Lung (tissue), 12 donors: ENCODE measurements around the gene CCL22. TPM values are rescaled to one million over a fixed set of nuclear protein-coding genes. Genes with fewer than 3 reads are reported as not detected.

Experiments used
- ATAC-seq: fragments of 200-7000 bp; cut with Tn5 transposase; one replicate; pipeline ENCODE4 v1.9.1; 2020; ENCODE audit warnings: moderate number of reproducible peaks; ENCODE audit not compliant: insufficient read depth, low FRiP score
- DNase-seq, 3 donors: peaks; one replicate each; pipeline ENCODE4 v3.0.0-alpha.2; 2013 to 2017
- H3K27ac ChIP-seq, 2 donors: one replicate each; pipeline ENCODE4 v1.5.1; 2013; ENCODE audit warnings: mild to moderate bottlenecking in 2 of 2, moderate library complexity in 2 of 2, control low read depth in 1 of 2, inconsistent platforms in 1 of 2, low read depth in 1 of 2, low read length in 1 of 2
- H3K27me3 ChIP-seq, 3 donors: one replicate each; pipeline ENCODE4 v1.5.1; 2013; ENCODE audit warnings: low read length in 2 of 3; ENCODE audit not compliant: control insufficient read depth in 3 of 3, insufficient read depth in 3 of 3
- H3K36me3 ChIP-seq, 4 donors: one replicate each; pipeline ENCODE4 v1.5.1; 2013; ENCODE audit warnings: low read length in 4 of 4, mild to moderate bottlenecking in 1 of 4, moderate library complexity in 1 of 4; ENCODE audit not compliant: control insufficient read depth in 4 of 4, insufficient read depth in 4 of 4
- H3K4me1 ChIP-seq, 5 donors: one replicate each; pipeline ENCODE4 v1.5.1; 2013; ENCODE audit warnings: low read length in 5 of 5, mild to moderate bottlenecking in 2 of 5, moderate library complexity in 1 of 5; ENCODE audit not compliant: control insufficient read depth in 5 of 5, insufficient read depth in 5 of 5
- H3K4me3 ChIP-seq: one replicate; pipeline ENCODE4 v1.5.1; 2013; ENCODE audit warnings: mild to moderate bottlenecking, control low read depth, moderate library complexity
- H3K9ac ChIP-seq, 2 donors: one replicate each; pipeline ENCODE4 v1.5.1; 2013; ENCODE audit warnings: low read length in 2 of 2, control low read depth in 1 of 2; ENCODE audit not compliant: insufficient read depth in 1 of 2
- H3K9me3 ChIP-seq, 4 donors: one replicate each; pipeline ENCODE4 v1.5.1; 2013; ENCODE audit warnings: low read length in 3 of 4, mild to moderate bottlenecking in 1 of 4, moderate library complexity in 1 of 4; ENCODE audit not compliant: control insufficient read depth in 4 of 4, insufficient read depth in 3 of 4
- WGBS, 2 donors: extraction: QIAGEN DNeasy Blood & Tissue Kit; methylation state at CpG; one replicate each; pipeline ENCODE4 v1.1.7; 2013; 5-methylcytosine and 5-hydroxymethylcytosine counted together
- polyA plus RNA-seq, 2 donors: library from polyadenylated mRNA; stranded (reverse); fragments of 200-250 nt; gene quantifications; one replicate each; pipeline ENCODE4 v1.2.1, GENCODE V29; 2013
- total RNA-seq, 2 donors: library from RNA; depleted of rRNA in 1 of 2; stranded (reverse); fragments of >200 nt in 1 of 2; gene quantifications; one replicate each; pipeline ENCODE4 v1.2.1, GENCODE V29; 2014 to 2021
- TF ChIP-seq, protein P1 (sequence below): IDR thresholded peaks from 2 replicates; pipeline ENCODE4 v1.5.1; 2012; ENCODE audit warnings: mild to moderate bottlenecking; ENCODE audit errors: control extremely low read depth, extremely low read depth
- donor health status: control.
- donor health status: control.
- donor health status: Bipolar disorder and iron deficiency.
- donor health status: healthy.
- donor health status: DM: yes; HTN: yes; CAD: no.

The CCL22 gene
- total and polyA plus RNA-seq, 4 donors, result 0.43 to 3.1 (median 1.2) TPM

DNA sequence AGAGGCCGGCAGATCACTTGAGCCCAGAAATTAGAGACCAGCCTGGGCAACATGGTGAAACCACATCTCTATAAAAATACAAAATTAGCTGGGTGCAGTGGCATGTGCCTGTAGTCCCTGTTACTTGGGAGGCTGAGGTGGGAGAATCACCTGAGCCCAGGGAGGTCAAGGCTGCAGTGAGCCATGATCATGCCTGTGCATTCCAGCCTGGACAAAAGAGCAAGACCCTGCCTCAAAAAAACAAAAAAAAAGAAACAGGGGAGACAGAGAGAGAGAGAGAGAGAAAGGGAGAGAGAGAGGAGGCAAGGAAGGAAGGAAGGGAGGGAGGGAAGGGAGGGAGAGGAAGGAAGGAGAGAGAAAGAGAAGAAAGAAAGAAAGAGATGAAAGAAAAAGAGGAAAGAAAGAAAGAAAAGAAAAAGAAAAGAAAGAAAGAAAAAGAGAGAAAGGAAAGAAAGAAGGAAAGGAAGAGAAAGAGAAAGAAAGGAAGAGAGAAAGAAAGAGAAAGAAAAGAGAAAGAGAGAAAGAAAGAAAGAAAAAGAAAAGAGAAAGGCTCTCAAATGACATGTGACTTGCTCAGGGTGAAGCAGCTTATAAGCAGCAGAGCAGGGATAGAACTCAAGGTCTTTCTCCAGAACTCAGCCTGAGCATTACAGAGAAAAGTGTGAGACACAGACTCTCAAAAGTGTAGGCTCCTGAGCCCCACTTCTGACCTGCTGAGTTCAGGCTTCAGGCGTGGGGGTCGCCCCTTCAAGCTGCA, 29.2 kb downstream of the CCL22 start:
- no peaks in the 10 kb centered on the region for H3K27me3 ChIP-seq
- no peak for ATAC-seq
- H3K27ac ChIP-seq, result peak overlapping the region in 1 of 2 donors; percentile 30
- TF ChIP-seq, protein P1, sequence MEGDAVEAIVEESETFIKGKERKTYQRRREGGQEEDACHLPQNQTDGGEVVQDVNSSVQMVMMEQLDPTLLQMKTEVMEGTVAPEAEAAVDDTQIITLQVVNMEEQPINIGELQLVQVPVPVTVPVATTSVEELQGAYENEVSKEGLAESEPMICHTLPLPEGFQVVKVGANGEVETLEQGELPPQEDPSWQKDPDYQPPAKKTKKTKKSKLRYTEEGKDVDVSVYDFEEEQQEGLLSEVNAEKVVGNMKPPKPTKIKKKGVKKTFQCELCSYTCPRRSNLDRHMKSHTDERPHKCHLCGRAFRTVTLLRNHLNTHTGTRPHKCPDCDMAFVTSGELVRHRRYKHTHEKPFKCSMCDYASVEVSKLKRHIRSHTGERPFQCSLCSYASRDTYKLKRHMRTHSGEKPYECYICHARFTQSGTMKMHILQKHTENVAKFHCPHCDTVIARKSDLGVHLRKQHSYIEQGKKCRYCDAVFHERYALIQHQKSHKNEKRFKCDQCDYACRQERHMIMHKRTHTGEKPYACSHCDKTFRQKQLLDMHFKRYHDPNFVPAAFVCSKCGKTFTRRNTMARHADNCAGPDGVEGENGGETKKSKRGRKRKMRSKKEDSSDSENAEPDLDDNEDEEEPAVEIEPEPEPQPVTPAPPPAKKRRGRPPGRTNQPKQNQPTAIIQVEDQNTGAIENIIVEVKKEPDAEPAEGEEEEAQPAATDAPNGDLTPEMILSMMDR, result no peak
- 82% methylated on average over 3 of the region's 3 CpGs for WGBS, 2 donors
- H3K36me3 ChIP-seq, result peaks cover 0 to 2% (median 0%) of the 10 kb centered on the region in 4 donors
- H3K9me3 ChIP-seq, result no peaks in the 10 kb centered on the region
- no peak overlapping the region for H3K4me3 ChIP-seq
- no peak for DNase-seq
- H3K9ac ChIP-seq, result no peak overlapping the region
- peaks cover 0 to 18% (median 5%) of the 10 kb centered on the region in 5 donors for H3K4me1 ChIP-seq

DNA sequence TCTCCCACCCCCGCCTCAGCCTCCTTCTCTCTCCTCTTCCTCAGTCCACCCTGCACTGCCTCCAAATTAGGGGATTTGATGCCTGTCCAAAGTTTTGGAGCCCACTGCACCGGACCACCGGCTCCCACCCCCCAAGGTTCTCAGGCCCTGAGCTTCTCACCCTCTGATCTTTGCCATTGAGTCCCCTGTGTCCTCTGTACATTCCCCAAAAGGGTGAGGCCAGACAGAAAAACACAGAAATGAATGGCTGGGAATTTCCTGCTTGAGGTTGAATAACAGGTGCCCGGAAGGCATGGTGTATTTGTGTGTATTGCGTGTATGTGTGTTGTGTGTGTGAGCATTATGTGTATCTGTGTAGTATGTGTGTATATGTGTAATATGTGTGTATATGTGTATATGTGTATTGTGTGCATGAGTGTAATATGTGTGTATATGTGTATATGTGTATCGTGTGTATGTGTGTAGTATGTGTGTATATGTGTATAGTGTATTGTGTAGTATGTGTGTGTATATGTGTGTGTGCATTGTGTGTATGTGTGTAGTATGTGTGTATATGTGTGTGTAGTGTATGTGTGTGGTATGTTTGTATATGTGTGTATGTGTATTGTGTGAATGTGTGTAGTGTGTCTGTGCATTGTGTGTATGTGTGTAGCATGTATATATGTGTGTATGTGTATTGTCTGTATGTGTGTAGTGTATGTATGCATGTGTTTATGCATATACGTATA, 29.9 kb downstream of the CCL22 start:
- Histone ChIP-seq H3K4me1 (peaks cover 0 to 18% (median 4%) of the 10 kb centered on the region in 5 donors), H3K27ac (peak overlapping the region in 1 of 2 donors; percentile 30), H3K27me3 (no peaks in the 10 kb centered on the region), H3K9me3 (no peaks in the 10 kb centered on the region), H3K4me3 (no peak overlapping the region), H3K36me3 (no peaks in the 10 kb centered on the region), H3K9ac (no peak overlapping the region)
- no peak for DNase-seq
- WGBS, 2 donors, result 55 to 70% methylated on average over 7 of the region's 7 CpGs
- TF ChIP-seq, protein P1, result no peak
- no peak for ATAC-seq

DNA sequence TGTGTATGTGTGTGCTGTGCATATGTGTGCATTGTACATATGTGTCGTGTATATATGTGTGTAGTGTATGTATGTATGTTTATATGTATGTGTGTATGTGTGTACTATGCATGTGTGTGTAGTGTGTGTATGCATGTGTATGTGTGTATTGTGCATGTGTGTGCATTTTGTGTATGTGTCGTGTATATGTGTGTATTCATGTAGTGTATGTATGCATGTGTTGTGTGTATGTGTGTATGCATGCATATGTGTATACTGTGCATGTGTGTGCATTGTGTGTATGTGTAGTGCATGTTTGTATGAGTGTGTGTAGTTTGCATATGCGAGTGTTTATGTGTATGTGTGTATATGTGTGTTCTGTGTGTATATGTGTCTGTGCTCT, 30.5 kb downstream of the CCL22 start:
- no peaks in the 10 kb centered on the region for H3K36me3 ChIP-seq
- peaks cover 0 to 18% (median 4%) of the 10 kb centered on the region in 5 donors for H3K4me1 ChIP-seq
- H3K9me3 ChIP-seq, result no peaks in the 10 kb centered on the region
- H3K27ac ChIP-seq, result no peak overlapping the region
- no peaks in the 10 kb centered on the region for H3K27me3 ChIP-seq
- ATAC-seq, result no peak
- no peak overlapping the region for H3K9ac ChIP-seq
- WGBS, 2 donors, result 93 to 95% methylated on average over 3 of the region's 3 CpGs
- H3K4me3 ChIP-seq, result no peak overlapping the region
- TF ChIP-seq, protein P1, result no peak
- no peak for DNase-seq
